H9 (cell line): ENCODE data around the gene SIGLEC5. TPM values are rescaled to one million over a fixed set of nuclear protein-coding genes. Genes with fewer than 3 reads are reported as not detected.
A peak's percentile ranks its signal among the peaks of the same experiment; 100 is the strongest.

Source experiments
- DNase-seq: peaks from one replicate; pipeline ENCODE4 v3.0.0-alpha.2; 2017
- H2AFZ ChIP-seq: one replicate; pipeline ENCODE4 v1.6.1; 2013; ENCODE audit warnings: mild to moderate bottlenecking, low read length, control low read depth, moderate library complexity
- H2AK5ac ChIP-seq: 2 replicates; pipeline ENCODE4 v1.6.1; 2013; ENCODE audit warnings: low read length, control low read depth, mixed read lengths; ENCODE audit not compliant: insufficient read length
- H2BK120ac ChIP-seq: one replicate; pipeline ENCODE4 v1.6.1; 2013; ENCODE audit warnings: low read depth, mild to moderate bottlenecking, low read length, control low read depth, inconsistent platforms; ENCODE audit not compliant: poor library complexity, severe bottlenecking
- H2BK12ac ChIP-seq: 2 replicates; pipeline ENCODE4 v1.6.1; 2013; ENCODE audit warnings: low read length, control low read depth, mixed read lengths, low read depth; ENCODE audit not compliant: insufficient read length
- H2BK15ac ChIP-seq: 2 replicates; pipeline ENCODE4 v1.6.1; 2013; ENCODE audit warnings: low read depth, low read length, control low read depth
- H2BK20ac ChIP-seq: one replicate; pipeline ENCODE4 v1.6.1; 2013; ENCODE audit warnings: low read depth, mild to moderate bottlenecking, low read length, control low read depth, inconsistent platforms; ENCODE audit not compliant: poor library complexity, severe bottlenecking
- H2BK5ac ChIP-seq: 2 replicates; pipeline ENCODE4 v1.6.1; 2013; ENCODE audit warnings: low read length, control low read depth, mixed read lengths; ENCODE audit not compliant: insufficient read length
- H3K14ac ChIP-seq: 2 replicates; pipeline ENCODE4 v1.6.1; 2013; ENCODE audit warnings: low read length, control low read depth; ENCODE audit not compliant: insufficient read depth
- H3K18ac ChIP-seq: 2 replicates; pipeline ENCODE4 v1.6.1; 2013; ENCODE audit warnings: low read depth, mild to moderate bottlenecking, mixed read lengths, low read length, control low read depth; ENCODE audit not compliant: insufficient read length
- H3K23ac ChIP-seq: 2 replicates; pipeline ENCODE4 v1.6.1; 2013; ENCODE audit warnings: low read length, control low read depth, mixed read lengths, low read depth; ENCODE audit not compliant: insufficient read length
- H3K23me2 ChIP-seq: 2 replicates; pipeline ENCODE4 v1.6.1; 2013; ENCODE audit warnings: low read depth, mild to moderate bottlenecking, mixed read lengths, low read length, control low read depth; ENCODE audit not compliant: insufficient read length, poor library complexity, severe bottlenecking
- H3K27ac ChIP-seq: 2 replicates; pipeline ENCODE4 v1.5.1; 2013; ENCODE audit warnings: low read length, control low read depth, mixed read lengths, low read depth; ENCODE audit not compliant: insufficient read length
- H3K27me3 ChIP-seq: 2 replicates; pipeline ENCODE4 v1.6.1; 2013; ENCODE audit warnings: low read length, control low read depth, inconsistent platforms; ENCODE audit not compliant: insufficient read depth
- H3K4ac ChIP-seq: 2 replicates; pipeline ENCODE4 v1.6.1; 2013; ENCODE audit warnings: low read depth, mild to moderate bottlenecking, control low read depth, inconsistent platforms, low read length, moderate library complexity
- H3K4me1 ChIP-seq: 2 replicates; pipeline ENCODE4 v1.6.1; 2013; ENCODE audit warnings: low read length, control low read depth, inconsistent platforms; ENCODE audit not compliant: insufficient read depth
- H3K4me2 ChIP-seq: 2 replicates; pipeline ENCODE4 v1.6.1; 2013; ENCODE audit warnings: low read length, control low read depth, mixed read lengths; ENCODE audit not compliant: insufficient read length, insufficient read depth
- H3K56ac ChIP-seq: 2 replicates; pipeline ENCODE4 v1.6.1; 2013; ENCODE audit warnings: low read depth, mild to moderate bottlenecking, mixed read lengths, low read length, control low read depth; ENCODE audit not compliant: insufficient read length
- H3K79me1 ChIP-seq: 2 replicates; pipeline ENCODE4 v1.6.1; 2013; ENCODE audit warnings: low read depth, mild to moderate bottlenecking, moderate library complexity, low read length, control low read depth, inconsistent platforms; ENCODE audit not compliant: insufficient read depth, poor library complexity, severe bottlenecking
- H3K79me2 ChIP-seq: 2 replicates; pipeline ENCODE4 v1.6.1; 2013; ENCODE audit warnings: low read length, control low read depth, inconsistent platforms; ENCODE audit not compliant: insufficient read depth
- H3K9ac ChIP-seq: 2 replicates; pipeline ENCODE4 v1.6.1; 2013; ENCODE audit warnings: low read length, control low read depth, mixed read lengths; ENCODE audit not compliant: insufficient read length; ENCODE audit errors: extremely low read depth
- H3K9me3 ChIP-seq: one replicate; pipeline ENCODE4 v1.6.1; 2013; ENCODE audit warnings: low read depth, low read length, inconsistent platforms; ENCODE audit not compliant: control insufficient read depth
- H3T11ph ChIP-seq: one replicate; pipeline ENCODE4 v1.6.1; 2013; ENCODE audit warnings: mild to moderate bottlenecking, low read length, control low read depth, inconsistent platforms
- H4K20me1 ChIP-seq: one replicate; pipeline ENCODE4 v1.6.1; 2013; ENCODE audit not compliant: control insufficient read depth, insufficient read length, insufficient read depth
- H4K5ac ChIP-seq: 2 replicates; pipeline ENCODE4 v1.6.1; 2013; ENCODE audit warnings: low read depth, mild to moderate bottlenecking, mixed read lengths, low read length, control low read depth; ENCODE audit not compliant: insufficient read length
- H4K8ac ChIP-seq: replicated peaks from 2 replicates; pipeline ENCODE4 v1.6.1; 2013; ENCODE audit warnings: low read length, control low read depth, mixed read lengths, low read depth; ENCODE audit not compliant: insufficient read length
- H4K91ac ChIP-seq: 2 replicates; pipeline ENCODE4 v1.6.1; 2013; ENCODE audit warnings: low read depth, mild to moderate bottlenecking, moderate library complexity, mixed read lengths, low read length, control low read depth; ENCODE audit not compliant: insufficient read length
- H3K27ac Mint-ChIP-seq, 3 experiments: 2 replicates in 2 of 3; 3 replicates in 1 of 3; pipeline ENCODE4 v1.8.0; 2020 to 2021; ENCODE audit warnings: mixed read lengths in 3 of 3, mild to moderate bottlenecking in 1 of 3, moderate library complexity in 1 of 3
- H3K27me3 Mint-ChIP-seq: 2 replicates; pipeline ENCODE4 v1.8.0; 2021; ENCODE audit warnings: low read depth, mild to moderate bottlenecking, moderate library complexity, mixed read lengths
- H3K36me3 Mint-ChIP-seq, 3 experiments: 2 replicates in 2 of 3; 3 replicates in 1 of 3; pipeline ENCODE4 v1.8.0; 2020 to 2021; ENCODE audit warnings: low read depth in 3 of 3, mixed read lengths in 3 of 3; ENCODE audit not compliant: insufficient read depth in 1 of 3
- H3K4me1 Mint-ChIP-seq, 2 experiments: 2 replicates each; pipeline ENCODE4 v1.8.0; 2020; ENCODE audit warnings: mixed read lengths in 2 of 2
- H3K4me3 Mint-ChIP-seq, 2 experiments: 2 replicates in 1 of 2; 3 replicates in 1 of 2; pipeline ENCODE4 v1.8.0; 2020 to 2021; ENCODE audit warnings: mild to moderate bottlenecking in 2 of 2, mixed read lengths in 2 of 2, moderate library complexity in 1 of 2
- H3K9me3 Mint-ChIP-seq, 2 experiments: 2 replicates in 1 of 2; 3 replicates in 1 of 2; pipeline ENCODE4 v1.8.0; 2020; ENCODE audit warnings: mild to moderate bottlenecking in 2 of 2, mixed read lengths in 2 of 2, moderate library complexity in 1 of 2
- WGBS: extraction: QIAGEN DNeasy Blood & Tissue Kit; methylation state at CpG from one replicate; pipeline ENCODE4 v1.1.7; 2013; ENCODE audit warnings: missing lambda C conversion rate, low lambda C conversion rate, mixed read lengths; ENCODE audit not compliant: insufficient read length; ENCODE audit errors: extremely low coverage; 5-methylcytosine and 5-hydroxymethylcytosine counted together
- total RNA-seq: library from RNA; stranded (reverse); gene quantifications from 2 replicates; pipeline ENCODE4 v1.2.1, GENCODE V29; 2021
- TF ChIP-seq, protein P1 (sequence below): fragments of 200-600 bp; sonication (generic); conservative IDR thresholded peaks from 3 replicates; pipeline ENCODE4 v1.8.0; 2021; ENCODE audit warnings: antibody characterized with exemption, mild to moderate bottlenecking

SIGLEC5 gene
- total RNA-seq, 1 experiment from 2014 or later: not detected

DNA sequence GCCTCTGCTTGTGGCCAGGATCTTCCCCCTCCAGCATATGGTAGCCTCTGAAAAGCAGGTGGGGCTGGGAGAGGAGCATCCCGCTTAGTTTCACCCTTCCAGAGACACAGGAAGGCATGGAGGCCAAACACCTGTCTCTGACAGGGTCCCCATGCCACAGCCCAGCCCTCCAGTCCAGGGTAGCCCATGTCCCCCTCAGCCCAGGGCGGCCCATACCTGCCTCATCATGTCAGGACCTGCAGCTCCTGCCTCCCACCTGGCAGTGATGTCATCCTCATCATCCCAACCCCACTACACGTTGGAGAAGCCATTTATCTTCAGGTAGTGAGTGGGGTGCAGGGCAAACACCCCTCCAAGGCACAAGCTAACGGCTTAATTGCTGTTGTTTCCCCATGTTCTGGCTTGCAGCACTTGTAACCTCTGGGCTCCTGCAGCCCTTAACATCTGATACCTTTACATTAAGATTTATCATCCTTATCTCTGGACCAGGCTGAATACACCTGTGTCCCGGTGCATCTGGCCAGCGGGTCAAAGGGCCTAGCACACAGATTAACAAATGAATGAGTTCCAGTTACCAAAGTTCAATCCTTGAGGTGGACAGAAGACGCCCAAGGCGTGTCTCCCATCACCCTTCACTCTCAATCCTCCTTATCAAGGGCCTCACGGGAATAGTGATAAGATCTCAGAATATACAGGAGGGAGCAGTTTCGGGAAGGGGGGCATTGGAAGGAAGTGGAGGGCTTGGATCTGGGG, 36.9 kb downstream of the SIGLEC5 start:
- Histone ChIP-seq H3K18ac (no peak overlapping the region), H2BK120ac (no peak overlapping the region), H2BK12ac (no peak overlapping the region), H3K56ac (no peak overlapping the region), H4K91ac (no peak overlapping the region), H3K79me1 (no peaks in the 10 kb centered on the region), H2AFZ (no peak overlapping the region), H4K8ac (no peak overlapping the region), H3K27me3 (no peaks in the 10 kb centered on the region), H3T11ph (no peak overlapping the region), H3K23ac (no peak overlapping the region), H3K4me2 (peak overlapping the region; percentile 83), H3K9ac (peak overlapping the region; percentile 16), H3K23me2 (peaks cover 10% of the 10 kb centered on the region), H4K20me1 (no peaks in the 10 kb centered on the region), H4K5ac (no peak overlapping the region), H3K79me2 (no peaks in the 10 kb centered on the region), H3K27ac (no peak overlapping the region), H2BK20ac (no peak overlapping the region), H2BK5ac (no peak overlapping the region), H2AK5ac (no peak overlapping the region), H3K4ac (no peak overlapping the region), H3K4me1 (no peaks in the 10 kb centered on the region; the same call in 1 of the 2 replicates), H3K9me3 (peaks cover under 1% of the 10 kb centered on the region), H2BK15ac (no peak overlapping the region), H3K14ac (no peak overlapping the region)
- peaks cover 11% of the 10 kb centered on the region for H3K27me3 Mint-ChIP-seq
- H3K9me3 Mint-ChIP-seq: peaks cover 20 to 26% of the 10 kb centered on the region in 2 experiments
- TF ChIP-seq, protein P1, sequence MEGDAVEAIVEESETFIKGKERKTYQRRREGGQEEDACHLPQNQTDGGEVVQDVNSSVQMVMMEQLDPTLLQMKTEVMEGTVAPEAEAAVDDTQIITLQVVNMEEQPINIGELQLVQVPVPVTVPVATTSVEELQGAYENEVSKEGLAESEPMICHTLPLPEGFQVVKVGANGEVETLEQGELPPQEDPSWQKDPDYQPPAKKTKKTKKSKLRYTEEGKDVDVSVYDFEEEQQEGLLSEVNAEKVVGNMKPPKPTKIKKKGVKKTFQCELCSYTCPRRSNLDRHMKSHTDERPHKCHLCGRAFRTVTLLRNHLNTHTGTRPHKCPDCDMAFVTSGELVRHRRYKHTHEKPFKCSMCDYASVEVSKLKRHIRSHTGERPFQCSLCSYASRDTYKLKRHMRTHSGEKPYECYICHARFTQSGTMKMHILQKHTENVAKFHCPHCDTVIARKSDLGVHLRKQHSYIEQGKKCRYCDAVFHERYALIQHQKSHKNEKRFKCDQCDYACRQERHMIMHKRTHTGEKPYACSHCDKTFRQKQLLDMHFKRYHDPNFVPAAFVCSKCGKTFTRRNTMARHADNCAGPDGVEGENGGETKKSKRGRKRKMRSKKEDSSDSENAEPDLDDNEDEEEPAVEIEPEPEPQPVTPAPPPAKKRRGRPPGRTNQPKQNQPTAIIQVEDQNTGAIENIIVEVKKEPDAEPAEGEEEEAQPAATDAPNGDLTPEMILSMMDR: no peak
- peak overlapping the region; percentile 84 to 91 for H3K4me3 Mint-ChIP-seq
- peaks cover 15% of the 10 kb centered on the region in 2 experiments for H3K4me1 Mint-ChIP-seq
- H3K36me3 Mint-ChIP-seq: peaks cover 0 to 10% (median 4%) of the 10 kb centered on the region in 3 experiments; a peak in 5 of 7 replicates
- WGBS: no CpG with 5 or more reads among the region's 10 CpGs
- no peak for DNase-seq
- H3K27ac Mint-ChIP-seq: no peak overlapping the region
